HG02884 (cell line): ENCODE data around the gene TBX3.

Source experiments
- ATAC-seq: cut with Tn5 transposase; IDR thresholded peaks from one replicate; pipeline ENCODE4 v1.9.1; 2021; ENCODE audit warnings: mild to moderate bottlenecking, moderate library complexity; ENCODE audit not compliant: unreplicated experiment

The TBX3 gene

DNA sequence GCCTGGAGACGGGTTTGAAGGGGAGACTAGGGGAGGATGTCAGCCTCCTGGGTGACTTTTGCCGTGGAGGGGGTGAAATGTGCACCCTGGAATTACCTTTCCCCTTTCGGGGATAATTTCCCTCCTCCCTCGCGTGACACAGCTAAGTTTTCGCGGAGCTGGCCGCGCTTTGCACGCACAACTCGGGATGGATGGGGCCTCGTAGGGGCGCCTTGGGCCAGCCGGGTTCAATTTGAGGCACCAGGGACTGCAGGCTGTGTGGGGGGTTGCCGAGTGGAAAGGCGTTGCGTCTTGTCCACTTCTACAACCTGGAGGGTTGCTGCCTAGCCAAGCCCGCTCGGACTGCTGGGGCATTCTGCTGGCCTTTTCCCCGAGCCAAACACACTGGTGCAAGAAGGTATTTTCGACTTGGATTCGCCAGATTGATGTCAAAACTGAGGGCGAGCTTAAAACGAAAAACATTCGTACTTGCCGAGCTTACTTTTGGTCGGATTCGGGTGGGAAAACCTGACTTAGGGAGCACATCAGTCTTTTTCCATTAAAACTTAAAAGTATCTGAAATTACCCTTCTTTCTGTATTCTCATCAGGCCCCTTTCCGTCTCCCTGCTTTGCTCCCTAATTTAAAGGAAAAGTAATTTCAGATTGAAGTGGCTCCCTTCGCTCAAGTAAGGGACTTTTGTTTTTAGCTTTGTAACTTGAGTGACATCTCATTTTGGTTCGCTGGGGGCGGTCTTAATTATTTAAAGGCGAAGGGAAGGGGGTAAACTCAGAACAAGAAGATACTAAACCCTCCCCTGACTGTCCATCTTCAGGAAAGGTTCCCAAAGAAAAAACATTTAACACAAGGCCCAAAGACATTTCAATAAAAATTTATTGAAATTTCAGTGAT lies 14.3 kb downstream of the TBX3 start:
- ATAC-seq: no peak

DNA sequence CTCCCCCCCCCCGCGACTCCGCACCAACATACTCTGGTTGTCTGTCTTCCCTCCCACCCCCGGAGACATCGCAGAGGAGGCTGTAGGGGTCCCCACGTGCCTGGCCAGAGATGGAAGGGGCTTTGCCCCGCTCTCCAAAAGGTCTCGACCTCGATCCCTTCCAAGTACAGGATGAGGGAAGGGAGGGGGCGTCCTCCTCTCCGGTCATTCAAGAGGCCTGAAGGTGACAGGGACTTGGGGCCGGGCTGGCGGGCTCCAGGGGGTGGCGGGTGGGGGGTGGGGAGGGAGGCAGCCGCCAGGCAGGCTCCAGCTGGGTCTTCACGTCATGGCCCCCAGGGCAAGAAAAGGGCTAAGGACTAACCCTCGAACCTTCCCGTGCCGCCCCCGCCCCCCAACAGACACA lies 15.1 kb downstream of the TBX3 start:
- no peak for ATAC-seq

- ATAC-seq: no peak
Measured at GRCh38 chr12:114668151-114668885, 15.7 kb downstream of the TBX3 start.

DNA sequence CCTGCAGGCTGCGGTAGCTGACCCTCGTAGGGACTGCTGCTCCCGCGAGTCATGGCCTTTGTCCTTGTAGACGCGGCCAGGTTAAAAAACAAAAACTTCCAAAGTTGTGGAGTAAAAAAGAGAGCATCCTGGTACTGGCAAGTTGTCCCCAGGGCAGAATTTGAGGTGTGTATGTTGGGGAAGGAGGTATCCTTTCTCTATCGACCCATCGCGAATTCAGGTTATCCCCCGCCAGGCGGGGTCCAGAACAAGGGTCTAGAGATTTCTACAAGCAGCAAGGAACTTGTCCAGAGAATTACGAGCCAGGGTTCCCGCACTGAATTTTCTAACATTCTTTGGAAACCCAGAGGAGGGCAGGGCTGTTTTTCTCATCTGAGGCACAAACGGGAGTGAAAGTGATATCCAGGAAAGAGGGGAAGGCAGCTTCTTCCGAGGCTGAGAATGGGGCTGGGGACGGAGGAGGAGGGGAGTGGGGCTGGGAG lies 16.3 kb downstream of the TBX3 start:
- no peak for ATAC-seq

GRCh38 chr12:114666746-114667668 lies 17.0 kb downstream of the TBX3 start:
- no peak for ATAC-seq

DNA sequence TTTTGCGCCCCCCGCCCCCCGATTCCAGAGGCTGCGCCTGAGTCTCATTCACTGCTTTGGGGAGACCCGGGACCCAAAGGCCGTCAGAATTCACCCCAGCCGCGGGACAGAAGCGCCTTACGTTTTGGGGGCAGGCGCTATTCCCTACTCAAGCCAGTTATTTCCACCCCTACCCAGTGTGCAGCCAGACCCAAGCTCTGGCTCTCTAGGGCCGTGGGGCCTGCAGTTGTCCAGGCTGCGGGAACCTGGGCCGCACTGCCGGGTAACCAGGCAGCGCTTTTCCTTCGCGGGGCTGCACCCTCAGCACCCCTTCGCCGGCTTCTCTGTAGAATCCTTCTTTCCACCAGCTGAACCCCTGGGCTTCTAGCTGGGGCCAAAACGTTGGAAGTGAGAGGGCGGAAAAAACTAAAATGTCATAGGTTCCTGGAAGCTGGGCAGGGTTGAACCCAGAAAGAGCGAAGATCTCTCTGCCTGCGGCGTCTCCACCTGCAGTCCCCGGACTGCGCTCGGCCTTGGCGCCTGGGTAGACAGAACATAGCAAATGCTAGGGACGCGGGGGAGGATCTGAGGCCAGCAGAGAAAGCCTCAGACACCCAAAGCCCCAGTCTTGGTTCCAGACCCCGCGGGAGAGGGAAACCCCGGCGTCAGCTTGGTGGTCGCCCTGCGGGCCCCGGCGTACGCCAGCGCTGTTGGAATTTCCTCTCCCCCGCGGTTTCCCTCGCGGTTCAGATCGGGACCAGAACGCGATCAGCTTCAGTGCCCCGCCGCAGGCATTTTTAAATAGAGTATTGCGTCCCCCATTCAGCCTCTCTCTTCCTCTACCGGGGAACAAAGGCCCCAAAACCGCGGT lies 18.3 kb downstream of the TBX3 start:
- ATAC-seq: no peak

GRCh38 chr12:114664651-114665320 lies 19.2 kb downstream of the TBX3 start:
- ATAC-seq: no peak

GRCh38 chr12:114662512-114663177 lies 21.3 kb downstream of the TBX3 start:
- ATAC-seq: no peak

DNA sequence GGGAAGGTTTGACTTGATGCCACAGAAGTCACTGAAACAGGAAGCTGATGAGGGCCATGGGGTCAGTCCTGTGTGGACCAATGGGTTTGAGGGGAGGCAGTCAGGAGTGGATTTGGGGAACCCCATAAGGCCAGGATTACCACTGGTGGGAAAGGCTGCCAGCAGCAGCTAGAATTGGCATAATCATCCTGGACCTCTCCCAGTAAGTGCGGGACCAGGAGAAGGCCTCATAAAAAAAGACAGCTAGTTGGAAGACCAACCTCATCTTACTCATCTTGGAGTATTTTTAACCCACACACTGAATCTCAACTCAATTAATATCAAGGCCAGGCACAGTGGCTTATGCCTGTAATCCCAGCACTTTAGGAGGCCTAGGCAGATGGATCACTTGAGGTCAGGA lies 22.7 kb downstream of the TBX3 start:
- ATAC-seq: no peak

DNA sequence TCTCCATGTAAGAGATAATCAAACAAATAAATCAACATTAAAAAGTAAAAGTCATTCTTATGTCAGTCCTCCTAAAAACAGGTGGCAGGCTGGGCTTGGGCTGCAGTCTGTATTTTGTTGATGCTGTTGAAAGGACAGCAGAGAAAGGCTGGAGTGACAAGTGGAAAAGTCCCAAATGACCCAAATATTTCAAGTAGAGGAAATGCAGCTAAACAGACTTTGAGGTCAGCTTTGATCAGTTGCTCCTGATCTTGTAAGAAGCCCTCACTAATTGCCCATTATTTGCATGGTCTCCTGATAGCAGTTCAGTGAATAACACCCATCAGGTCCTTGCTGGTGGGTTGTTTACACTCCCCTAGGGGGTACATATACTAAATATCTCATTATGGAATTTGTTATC lies 24.9 kb downstream of the TBX3 start:
- no peak for ATAC-seq

DNA sequence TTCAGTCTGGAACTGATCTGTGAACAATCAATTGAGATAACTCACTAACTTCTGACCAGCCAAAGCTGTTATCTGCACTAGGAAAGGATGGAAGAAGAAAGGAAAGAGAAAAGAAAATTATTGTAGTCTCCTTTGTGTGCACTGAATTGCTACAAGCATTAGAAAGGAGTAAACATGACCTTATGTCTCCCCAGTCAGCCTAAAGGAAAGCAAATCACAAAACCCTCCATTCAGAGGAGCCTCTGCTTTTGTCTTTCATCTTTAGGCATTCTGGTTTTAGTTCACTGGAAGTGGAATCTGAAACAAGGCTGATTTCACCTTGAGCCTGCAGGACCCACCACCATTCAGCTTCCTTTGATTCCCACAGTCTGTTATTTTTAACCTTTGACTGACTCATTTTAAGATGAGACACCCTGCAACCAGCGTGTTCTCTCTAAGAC lies 26.0 kb downstream of the TBX3 start:
- no peak for ATAC-seq

GRCh38 chr12:114657597-114657920 lies 26.4 kb downstream of the TBX3 start:
- no peak for ATAC-seq

DNA sequence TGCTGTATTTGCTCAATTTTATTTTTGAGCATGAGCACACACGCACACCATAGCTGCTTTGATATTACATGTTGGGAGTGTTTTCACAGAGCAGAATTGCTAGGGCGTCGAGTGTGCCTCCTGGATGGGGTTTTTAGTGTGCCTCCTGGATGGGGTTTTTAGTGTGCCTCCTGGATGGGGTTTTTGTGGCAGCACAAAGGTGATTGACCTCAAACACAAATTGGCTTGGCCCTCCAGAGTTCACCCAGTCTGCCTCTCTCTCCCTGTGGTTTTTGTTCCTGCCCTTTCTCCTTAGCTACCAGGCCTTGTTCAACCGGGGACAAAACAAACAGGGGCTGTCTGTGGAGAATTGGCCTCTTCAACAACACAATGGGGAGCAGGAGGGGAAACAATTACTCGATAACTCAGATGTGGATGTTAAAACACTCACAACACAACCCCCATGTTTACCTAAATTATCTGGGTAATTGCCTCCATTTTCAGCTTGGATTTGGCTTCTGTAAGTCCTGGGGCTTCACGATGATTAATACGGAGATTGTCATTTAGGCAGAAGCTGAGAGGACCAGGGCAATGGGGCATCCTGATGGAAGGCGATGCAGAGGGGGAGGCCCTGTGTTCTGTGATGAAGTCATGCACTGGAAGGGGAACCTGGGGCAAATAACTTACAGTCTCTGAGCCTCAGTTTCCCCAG lies 26.9 kb downstream of the TBX3 start:
- ATAC-seq: no peak

- no peak for ATAC-seq
Measured at GRCh38 chr12:114655934-114656749, 27.8 kb downstream of the TBX3 start.

DNA sequence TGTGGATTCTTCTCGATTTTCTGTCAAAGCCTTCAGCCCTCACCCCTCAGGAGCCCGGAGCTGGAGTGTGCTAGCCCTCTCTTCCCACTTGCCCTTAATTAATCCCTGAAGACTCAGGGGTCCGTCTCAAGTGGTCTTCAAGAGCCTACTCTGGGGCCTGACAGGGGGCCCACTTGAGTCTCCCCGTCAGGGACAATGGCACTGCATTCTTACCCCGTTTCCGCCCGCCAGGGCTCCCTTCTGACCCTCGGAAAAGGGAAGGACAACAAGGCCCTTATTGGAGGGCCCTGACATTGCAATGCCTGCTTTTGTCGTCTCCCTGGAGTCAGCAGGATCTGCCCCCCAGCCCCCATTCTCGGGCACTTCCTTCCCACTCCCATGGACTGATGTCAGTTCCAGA lies 34.4 kb downstream of the TBX3 start:
- ATAC-seq: no peak

DNA sequence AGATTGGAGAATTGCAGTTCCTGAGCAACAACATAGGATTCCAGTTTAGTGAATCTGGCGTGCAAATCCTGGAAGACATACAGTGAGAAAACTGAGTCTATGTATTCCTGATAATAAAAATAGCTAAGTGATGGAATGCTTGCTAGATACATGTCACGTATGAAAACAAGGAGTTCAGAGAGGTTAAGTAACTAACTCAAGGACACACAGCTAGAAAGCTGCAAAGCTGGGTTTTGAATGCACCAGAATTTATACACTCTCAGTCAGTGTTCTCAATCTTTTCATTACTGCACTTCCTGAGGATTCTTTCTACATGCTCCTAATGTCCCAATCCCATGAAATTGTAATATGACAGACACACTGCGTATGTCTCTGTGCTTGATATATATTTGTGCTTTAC lies 35.3 kb downstream of the TBX3 start:
- no peak for ATAC-seq

GRCh38 chr12:114638790-114639435 lies 45.1 kb downstream of the TBX3 start:
- no peak for ATAC-seq
